Embryonic facial prominence (tissue), 1 donor: ENCODE results near the gene NEUROD2.

Experiments used
- DNase-seq: peaks from one replicate; pipeline ENCODE4 v3.0.0-alpha.2; 2016; ENCODE audit errors: extremely low spot score

NEUROD2 gene

GRCh38 chr17:39607851-39608130, at the start of gene NEUROD2:
Gene NEUROD2 (minus strand): TSS chr17:39607920. CDS start chr17:39606599, 1,321 bp downstream.
- no peak for DNase-seq

GRCh38 chr17:39655105-39655504, 47.4 kb upstream of the NEUROD2 start:
- DNase-seq: no peak

GRCh38 chr17:39653662-39654331, 46.1 kb upstream of the NEUROD2 start:
- DNase-seq: no peak

- DNase-seq: no peak
Observed at GRCh38 chr17:39653316-39653661, 45.6 kb upstream of the NEUROD2 start.

- no peak for DNase-seq
Observed at GRCh38 chr17:39652587-39653315, 45.0 kb upstream of the NEUROD2 start.

- no peak for DNase-seq
Observed at GRCh38 chr17:39651923-39652586, 44.3 kb upstream of the NEUROD2 start.

- DNase-seq: no peak
Observed at GRCh38 chr17:39650121-39650579, 42.4 kb upstream of the NEUROD2 start.

GRCh38 chr17:39648616-39649366, 41.1 kb upstream of the NEUROD2 start:
- DNase-seq: no peak

GRCh38 chr17:39647256-39647655, 39.5 kb upstream of the NEUROD2 start:
- DNase-seq: no peak

GRCh38 chr17:39643271-39643670, 35.6 kb upstream of the NEUROD2 start:
- no peak for DNase-seq

GRCh38 chr17:39642291-39643074, 34.8 kb upstream of the NEUROD2 start:
- no peak for DNase-seq

GRCh38 chr17:39641883-39642282, 34.2 kb upstream of the NEUROD2 start:
- DNase-seq: no peak

GRCh38 chr17:39641097-39641496, 33.4 kb upstream of the NEUROD2 start:
- no peak for DNase-seq

- DNase-seq: no peak
Observed at GRCh38 chr17:39640591-39641031, 32.9 kb upstream of the NEUROD2 start.

GRCh38 chr17:39639566-39640458, 32.1 kb upstream of the NEUROD2 start:
- no peak for DNase-seq

GRCh38 chr17:39639043-39639442, 31.3 kb upstream of the NEUROD2 start:
- DNase-seq: no peak

GRCh38 chr17:39638317-39638716, 30.6 kb upstream of the NEUROD2 start:
- no peak for DNase-seq

GRCh38 chr17:39636927-39637736, 29.4 kb upstream of the NEUROD2 start, which contains the start of gene STARD3:
Gene STARD3 (plus strand): TSS chr17:39637144. CDS start chr17:39653532, 16,388 bp downstream.
- DNase-seq: peak; percentile 70

GRCh38 chr17:39636587-39636926, 28.8 kb upstream of the NEUROD2 start:
- no peak for DNase-seq
